Left forelimb (tissue), 1 donor: ENCODE results near the gene DFFB.

Experiments used
- DNase-seq: peaks from one replicate; pipeline ENCODE4 v3.0.0-alpha.2; 2018; ENCODE audit warnings: low spot score

The DFFB gene

DNA sequence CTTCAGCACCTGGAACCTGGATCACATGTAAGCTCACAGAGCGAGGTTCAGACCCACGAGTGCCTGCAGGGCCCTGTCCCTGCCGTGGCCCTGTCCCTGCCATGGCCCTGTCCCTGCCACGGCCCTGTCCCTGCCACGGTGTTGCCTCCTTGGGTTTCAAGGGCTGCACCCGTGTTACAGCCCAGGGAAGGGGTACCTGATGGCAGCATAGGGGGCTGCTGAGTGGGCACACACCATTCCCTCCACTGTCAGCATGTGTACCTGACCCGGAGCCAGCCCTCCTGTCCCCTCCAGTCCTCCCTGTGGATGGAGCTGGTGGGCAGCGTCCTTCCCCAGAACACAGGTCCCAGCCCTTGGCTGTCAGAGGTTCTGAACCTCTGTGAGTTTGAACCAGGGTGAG, 15.3 kb downstream of the DFFB start:
- no peak for DNase-seq

DNA sequence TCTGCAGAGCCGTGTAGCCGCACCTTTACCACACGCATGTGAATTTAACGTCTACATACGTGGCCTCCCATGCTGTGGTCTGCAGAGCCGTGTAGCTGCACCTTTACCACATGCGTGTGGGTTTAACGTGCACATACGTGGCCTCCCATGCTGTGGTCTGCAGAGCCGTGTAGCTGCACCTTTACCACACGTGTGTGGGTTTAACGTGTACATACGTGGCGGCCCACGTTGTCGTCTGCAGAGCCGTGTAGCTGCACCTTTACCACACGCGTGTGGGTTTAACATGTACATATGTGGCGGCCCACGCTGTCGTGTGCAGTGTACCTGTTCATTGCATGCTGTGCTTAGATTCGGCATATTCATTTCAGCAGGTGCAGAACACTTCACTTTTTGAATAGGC, 17.5 kb downstream of the DFFB start:
- no peak for DNase-seq

GRCh38 chr1:3876716-3877115, 19.4 kb downstream of the DFFB start:
- DNase-seq, result no peak

DNA sequence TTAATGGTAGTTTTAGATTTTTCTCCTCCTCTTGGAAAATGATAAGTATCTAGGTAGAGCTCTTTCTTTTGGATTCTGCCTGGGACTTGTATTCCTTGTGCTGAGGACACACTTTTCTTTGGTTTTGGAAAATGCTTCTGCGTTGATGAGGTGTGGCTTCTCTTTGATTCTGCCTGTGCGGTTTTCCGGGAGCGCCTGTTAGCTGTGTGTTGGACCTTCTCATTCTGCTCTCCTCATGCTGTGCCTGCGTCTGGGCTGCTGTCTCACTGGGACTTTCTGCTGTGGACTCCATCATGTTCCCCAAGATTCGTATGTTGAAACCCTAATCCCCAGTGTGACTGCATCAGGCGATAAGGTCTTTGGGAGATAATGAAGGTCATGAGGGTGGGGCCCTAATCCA, 21.8 kb downstream of the DFFB start:
- DNase-seq, result no peak

GRCh38 chr1:3879787-3880428, 22.6 kb downstream of the DFFB start:
- no peak for DNase-seq

DNA sequence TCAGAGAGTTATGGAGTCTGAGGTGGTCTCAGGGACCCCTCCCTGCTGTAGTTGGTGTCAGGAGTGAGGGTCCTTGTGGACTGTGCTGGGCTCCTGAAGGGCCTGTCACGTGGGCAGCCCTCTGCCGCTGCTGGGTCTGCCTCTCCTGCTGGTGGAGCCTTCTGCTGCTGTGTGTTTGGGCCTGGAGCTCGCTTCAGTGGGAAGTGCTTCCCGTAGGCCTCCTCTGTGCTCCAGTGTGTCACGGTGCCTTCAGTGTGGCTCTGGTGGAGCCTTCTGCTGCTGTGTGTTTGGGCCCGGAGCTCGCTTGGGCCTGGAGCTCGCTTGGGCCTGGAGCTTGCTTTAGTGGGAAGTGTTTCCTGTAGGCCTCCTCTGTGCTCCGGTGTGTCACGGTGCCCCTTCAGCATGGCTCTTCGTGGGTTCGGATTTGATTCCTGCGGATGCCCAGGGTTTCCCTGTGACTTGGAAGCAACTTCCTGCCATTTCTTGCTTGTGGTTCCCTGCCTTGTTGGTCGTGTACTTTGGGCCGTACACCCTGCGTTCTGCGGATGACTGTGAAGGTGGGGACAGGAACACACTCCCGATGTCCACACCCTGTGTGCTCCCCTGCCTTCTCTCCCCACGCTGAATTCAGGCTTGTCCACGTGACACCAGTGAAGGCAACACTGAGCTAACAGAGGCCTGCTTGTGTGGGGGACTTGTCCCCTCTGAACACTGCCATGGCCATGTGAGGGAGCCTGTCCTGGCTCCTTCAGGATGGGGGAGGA, 23.3 kb downstream of the DFFB start:
- no peak for DNase-seq

GRCh38 chr1:3881193-3881480, 23.9 kb downstream of the DFFB start:
- no peak for DNase-seq

- no peak for DNase-seq
Observed at GRCh38 chr1:3883194-3883925, 26.1 kb downstream of the DFFB start.

GRCh38 chr1:3884966-3885365, 27.7 kb downstream of the DFFB start:
- DNase-seq, result no peak

DNA sequence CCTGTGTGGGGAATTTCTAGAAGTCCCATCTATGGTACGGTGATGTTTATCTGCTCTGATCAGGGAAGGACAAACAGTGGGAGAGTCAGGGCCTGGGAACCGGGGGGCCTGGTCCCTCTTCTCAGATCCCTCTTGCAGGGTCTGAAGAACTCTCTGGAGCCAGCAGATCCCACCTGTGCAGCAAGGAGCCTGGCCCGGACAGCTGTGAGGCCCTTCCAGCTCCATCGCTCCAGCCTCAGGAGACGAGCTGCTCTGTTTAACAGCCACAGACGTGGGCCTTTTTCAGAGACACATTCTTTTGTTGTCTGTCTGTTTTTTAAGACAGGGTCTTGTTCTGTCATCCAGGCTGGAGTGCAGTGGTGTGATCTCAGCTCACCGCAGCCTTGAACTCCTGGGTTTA, 28.3 kb downstream of the DFFB start:
- DNase-seq, result no peak

DNA sequence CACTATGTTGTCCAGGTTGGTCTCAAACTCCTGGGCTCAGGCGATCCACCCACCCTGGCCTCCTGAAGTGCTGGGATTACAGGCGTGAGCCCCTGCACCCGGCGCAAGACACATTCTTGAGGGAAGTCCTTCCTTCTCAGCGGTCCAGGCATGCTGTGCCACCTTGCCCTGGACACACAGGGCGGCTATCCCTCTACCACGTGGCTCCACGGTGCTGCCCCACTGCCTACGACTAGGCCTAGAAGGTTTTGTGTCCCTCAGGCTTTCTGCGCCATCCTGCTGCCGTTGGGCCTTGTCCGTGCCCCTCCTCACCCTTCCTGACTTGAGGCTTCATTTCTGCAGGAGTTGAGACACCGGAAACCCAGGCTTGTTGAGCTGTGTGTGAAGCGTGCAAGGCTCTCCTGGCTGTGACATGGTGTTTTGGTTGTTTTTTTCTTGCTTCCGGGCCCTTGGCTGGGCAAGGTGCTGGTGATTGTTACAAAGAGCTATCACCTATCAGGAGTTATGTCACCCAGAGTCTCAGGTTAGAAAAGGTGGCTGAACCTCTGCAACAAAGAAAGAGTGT, 28.9 kb downstream of the DFFB start:
- DNase-seq, result no peak

GRCh38 chr1:3886691-3887090, 29.4 kb downstream of the DFFB start:
- no peak for DNase-seq

DNA sequence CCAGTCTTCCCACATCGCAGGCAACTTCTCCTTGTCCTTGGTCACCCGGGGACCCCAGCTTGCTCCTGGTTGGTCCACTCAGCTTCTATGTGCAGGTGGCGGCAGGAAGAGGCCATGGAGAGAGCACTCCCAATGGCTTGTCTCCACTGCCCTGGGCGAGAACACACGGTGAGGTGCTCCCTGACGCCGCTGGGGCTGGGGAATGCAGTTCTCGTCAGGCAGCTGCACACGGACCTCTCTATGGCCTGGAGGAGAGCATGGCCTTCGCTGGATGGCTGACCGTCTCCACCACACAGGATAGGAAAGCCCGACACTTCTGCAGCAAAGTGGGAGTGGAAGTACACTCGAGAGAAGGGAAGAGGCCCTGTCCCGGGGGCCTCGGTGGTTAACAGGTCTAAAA, 31.0 kb downstream of the DFFB start:
- no peak for DNase-seq

- DNase-seq, result no peak
Observed at GRCh38 chr1:3889936-3890335, 32.7 kb downstream of the DFFB start.

GRCh38 chr1:3890389-3891328, 33.4 kb downstream of the DFFB start:
- no peak for DNase-seq

GRCh38 chr1:3891329-3891865, 34.1 kb downstream of the DFFB start:
- DNase-seq, result no peak

DNA sequence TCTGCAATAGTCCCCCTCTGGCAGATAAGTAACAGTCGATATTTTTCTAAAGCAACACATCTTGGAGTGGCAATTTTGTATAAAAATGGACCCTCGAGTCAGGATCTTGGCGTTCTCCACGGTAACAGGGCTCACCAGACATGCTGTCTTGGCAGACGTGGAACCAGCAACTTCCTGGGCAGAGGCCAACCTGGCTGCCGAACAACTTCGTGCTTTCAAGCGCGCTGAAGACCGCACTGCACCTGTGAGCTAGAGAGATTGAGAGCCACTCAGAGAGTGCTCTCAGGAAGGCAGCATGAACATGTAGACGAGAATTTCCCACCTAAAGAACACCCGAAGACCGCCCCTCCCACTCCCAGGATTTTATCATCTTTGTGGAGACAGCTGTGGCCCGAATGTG, 35.5 kb downstream of the DFFB start:
- no peak for DNase-seq

DNA sequence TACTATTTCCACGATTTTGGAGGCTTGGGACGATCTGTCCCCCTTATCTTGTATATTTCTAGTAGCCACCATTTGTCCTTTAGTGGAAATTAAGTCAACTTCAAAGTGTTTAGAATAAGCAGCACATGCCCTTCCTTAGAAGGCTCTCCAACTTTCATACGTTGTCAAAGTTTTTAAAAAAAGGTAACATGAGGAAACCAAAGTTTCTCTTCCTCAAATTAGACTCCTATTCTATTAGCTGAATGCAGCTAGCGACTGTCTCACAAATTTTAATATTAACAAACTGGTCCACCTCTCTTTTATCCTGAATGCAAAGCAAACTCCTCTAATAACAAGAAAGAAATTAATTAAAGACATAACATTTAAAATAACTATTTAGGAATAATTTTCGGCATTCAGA, 35.9 kb downstream of the DFFB start:
- DNase-seq, result no peak

- DNase-seq, result no peak
Observed at GRCh38 chr1:3894626-3895278, 37.5 kb downstream of the DFFB start.

DNA sequence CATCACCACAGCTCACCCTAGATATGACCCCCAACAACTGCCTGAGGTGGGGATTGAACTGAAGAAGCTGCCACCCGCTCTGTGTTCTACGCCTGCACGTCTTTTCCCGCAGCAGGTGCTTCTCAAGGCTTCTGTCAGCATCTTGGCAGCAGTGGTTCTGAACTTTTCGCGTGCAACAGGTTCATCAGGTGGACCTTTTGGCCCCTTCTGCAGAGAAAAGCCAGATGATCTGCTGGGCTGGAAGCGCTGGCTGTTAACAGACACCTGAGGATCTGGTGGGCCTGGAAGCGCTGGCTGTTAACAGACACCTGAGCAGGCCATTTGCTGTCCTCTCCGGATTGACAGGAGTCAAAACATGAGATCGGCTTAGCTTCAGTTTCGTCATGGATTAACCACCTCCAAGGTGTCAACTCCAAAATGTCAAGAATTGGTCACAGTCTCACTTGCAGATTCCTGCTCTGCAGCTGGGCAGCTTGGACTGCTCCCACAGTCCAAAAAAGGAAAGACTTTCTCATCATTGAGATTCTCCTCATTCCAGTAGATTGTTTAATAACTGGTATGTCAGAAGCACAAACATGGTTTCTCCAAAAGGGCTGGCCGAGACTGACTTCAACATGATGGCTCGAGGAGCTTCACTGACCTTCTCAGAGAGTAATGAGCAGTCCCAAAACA, 38.1 kb downstream of the DFFB start:
- DNase-seq, result no peak

GRCh38 chr1:3895951-3896325, 38.7 kb downstream of the DFFB start:
- DNase-seq, result no peak
